ENCODE data around the gene RASAL2.

Gene RASAL2

DNA sequence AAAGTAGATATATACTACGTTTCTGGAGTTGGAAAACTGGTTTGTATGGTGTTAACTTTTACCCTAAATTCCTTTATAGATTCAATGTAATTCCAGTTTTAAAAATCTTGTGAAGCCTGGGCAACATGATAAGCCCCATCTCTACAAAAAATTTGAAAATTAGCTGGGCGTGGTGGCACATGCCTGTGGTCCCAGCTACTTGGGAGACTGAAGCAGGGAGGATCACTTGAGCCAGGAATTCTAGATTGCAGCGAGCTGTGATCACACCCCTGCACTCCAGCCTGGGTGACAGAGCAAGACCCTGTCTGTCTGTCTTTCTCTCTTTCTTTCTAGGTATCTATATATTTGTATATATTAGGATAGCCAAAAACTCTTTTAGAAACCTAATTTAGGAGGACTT lies 260.9 kb downstream of the RASAL2 start:
- Histone ChIP-seq H3K4me1 (ENCODE audit: control insufficient read depth, insufficient read depth, low read length) (no peaks in the 10 kb centered on the region), H3K4me3 (ENCODE audit: low read length) (no peak overlapping the region), H3K27me3 (ENCODE audit: control insufficient read depth, insufficient read depth, low read length) (no peaks in the 10 kb centered on the region)

DNA sequence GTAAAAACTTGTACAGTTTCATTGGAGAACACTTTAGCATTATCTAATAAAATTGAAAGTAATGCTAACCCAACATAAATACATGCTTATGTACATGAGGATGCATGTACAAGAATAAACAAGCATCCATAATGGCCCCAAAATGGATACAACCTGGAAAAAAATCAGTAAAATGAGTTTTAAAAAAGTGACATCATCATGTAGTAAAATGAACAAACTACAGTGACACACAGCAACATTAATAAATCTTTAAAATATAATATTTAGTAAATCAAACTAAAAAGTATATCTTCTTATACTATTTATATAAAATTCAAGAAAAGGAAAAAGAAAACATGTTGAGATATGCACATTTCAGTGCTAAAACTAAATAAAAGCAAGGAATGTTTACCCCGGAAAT lies 262.4 kb downstream of the RASAL2 start:
- H3K4me1 ChIP-seq (ENCODE audit: control insufficient read depth, insufficient read depth, low read length), result no peaks in the 10 kb centered on the region
- no peaks in the 10 kb centered on the region for H3K36me3 ChIP-seq (ENCODE audit: control insufficient read depth, insufficient read depth, low read length)
- H3K27ac ChIP-seq (ENCODE audit: low read depth, low read length), result no peak overlapping the region
- no peak overlapping the region for H3K9ac ChIP-seq (ENCODE audit: low read length)
- no peak overlapping the region for H3K4me3 ChIP-seq (ENCODE audit: low read length)
- no peaks in the 10 kb centered on the region for H3K27me3 ChIP-seq (ENCODE audit: control insufficient read depth, insufficient read depth, low read length)

More for the DNA sequence above, 260.9 kb downstream of the RASAL2 start:
- H3K27ac ChIP-seq (ENCODE audit: low read depth, low read length), result no peak overlapping the region
- H3K9ac ChIP-seq (ENCODE audit: low read length), result no peak overlapping the region
- H3K36me3 ChIP-seq (ENCODE audit: control insufficient read depth, insufficient read depth, low read length), result no peaks in the 10 kb centered on the region

DNA sequence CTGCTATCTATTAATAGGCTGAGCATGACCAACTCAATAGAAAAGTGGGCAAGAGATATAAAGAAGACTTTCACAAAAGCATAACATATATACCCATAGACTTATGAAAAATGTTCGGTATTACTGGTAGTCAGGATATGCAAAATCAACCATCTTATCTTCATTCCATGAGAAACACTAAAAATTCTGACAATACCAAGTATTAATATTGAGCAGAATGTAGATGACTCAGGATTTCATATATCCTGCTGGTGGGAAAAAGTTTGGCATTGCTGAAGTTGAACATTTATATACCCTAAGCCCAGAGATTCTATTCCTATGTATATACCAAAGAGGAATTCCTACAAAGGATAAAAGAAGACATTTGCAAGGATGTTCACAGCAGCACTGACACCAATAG lies 264.6 kb downstream of the RASAL2 start:
- no peak overlapping the region for H3K9ac ChIP-seq (ENCODE audit: low read length)
- H3K4me1 ChIP-seq (ENCODE audit: control insufficient read depth, insufficient read depth, low read length), result no peaks in the 10 kb centered on the region
- H3K4me3 ChIP-seq (ENCODE audit: low read length), result no peak overlapping the region
- no peaks in the 10 kb centered on the region for H3K36me3 ChIP-seq (ENCODE audit: control insufficient read depth, insufficient read depth, low read length)
- H3K27ac ChIP-seq (ENCODE audit: low read depth, low read length), result no peak overlapping the region
- H3K27me3 ChIP-seq (ENCODE audit: control insufficient read depth, insufficient read depth, low read length), result no peaks in the 10 kb centered on the region

DNA sequence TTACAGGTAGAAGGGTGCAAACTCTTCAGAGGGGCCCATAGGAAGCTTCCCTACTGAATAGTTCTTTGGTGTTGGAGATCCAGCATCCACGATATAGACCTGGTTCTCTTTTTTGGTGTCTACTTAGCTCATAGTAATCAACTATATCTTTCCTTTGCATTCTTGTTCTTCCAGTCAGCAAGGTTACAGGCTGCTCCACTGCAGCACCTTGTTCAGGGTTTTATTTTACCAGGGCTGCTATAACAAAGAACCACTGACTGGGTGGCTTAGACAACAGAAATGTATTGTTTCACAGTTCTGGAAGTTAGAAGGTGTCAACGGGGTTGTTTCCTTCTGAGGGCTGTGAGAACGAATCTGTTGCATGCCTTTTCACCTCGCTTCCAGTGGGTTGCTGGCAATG lies 266.5 kb downstream of the RASAL2 start:
- Histone ChIP-seq H3K4me3 (ENCODE audit: low read length) (no peak overlapping the region), H3K27me3 (ENCODE audit: control insufficient read depth, insufficient read depth, low read length) (no peaks in the 10 kb centered on the region), H3K9ac (ENCODE audit: low read length) (no peak overlapping the region), H3K27ac (ENCODE audit: low read depth, low read length) (no peak overlapping the region), H3K36me3 (ENCODE audit: control insufficient read depth, insufficient read depth, low read length) (no peaks in the 10 kb centered on the region), H3K4me1 (ENCODE audit: control insufficient read depth, insufficient read depth, low read length) (no peaks in the 10 kb centered on the region)

DNA sequence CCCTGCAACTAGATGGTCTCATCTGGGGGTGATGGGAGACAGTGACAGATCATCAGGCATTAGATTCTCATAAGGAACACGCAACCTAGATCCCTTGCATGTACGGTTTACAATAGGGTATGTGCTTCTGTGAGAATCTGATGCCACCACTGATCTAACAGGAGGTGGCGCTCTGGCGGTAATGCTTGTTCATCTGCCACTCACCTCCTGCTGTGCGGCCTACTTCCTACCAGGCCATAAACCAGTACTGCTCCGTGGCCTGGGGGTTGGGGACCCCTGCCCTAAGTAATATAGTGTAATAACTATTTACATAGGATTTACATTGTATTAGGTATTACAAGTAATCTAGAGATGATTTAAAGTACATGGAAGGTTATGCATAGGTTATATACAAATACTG lies 267.9 kb downstream of the RASAL2 start:
- Histone ChIP-seq H3K27ac (ENCODE audit: low read depth, low read length) (no peak overlapping the region), H3K36me3 (ENCODE audit: control insufficient read depth, insufficient read depth, low read length) (no peaks in the 10 kb centered on the region), H3K4me3 (ENCODE audit: low read length) (no peak overlapping the region), H3K27me3 (ENCODE audit: control insufficient read depth, insufficient read depth, low read length) (no peaks in the 10 kb centered on the region), H3K9ac (ENCODE audit: low read length) (no peak overlapping the region), H3K4me1 (ENCODE audit: control insufficient read depth, insufficient read depth, low read length) (no peaks in the 10 kb centered on the region)

DNA sequence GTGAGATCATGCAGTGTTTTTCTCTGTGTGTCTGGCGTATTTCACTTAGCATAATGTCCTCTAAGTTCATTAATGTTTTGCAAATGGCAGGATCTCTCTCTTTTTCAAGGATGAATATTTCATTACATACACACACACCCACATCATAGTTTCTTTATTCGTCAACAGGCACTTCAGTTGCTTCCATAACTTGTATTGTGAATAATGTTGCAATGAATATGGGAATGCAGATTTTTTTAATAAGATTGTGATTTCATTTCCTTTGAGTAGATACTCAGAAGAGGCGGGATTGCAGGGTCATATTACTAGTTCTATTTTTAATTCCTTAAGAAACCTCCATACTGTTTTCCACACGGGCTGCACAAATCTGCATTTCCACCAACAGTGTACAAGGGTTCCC lies 268.8 kb downstream of the RASAL2 start:
- no peak overlapping the region for H3K9ac ChIP-seq (ENCODE audit: low read length)
- no peak overlapping the region for H3K4me3 ChIP-seq (ENCODE audit: low read length)
- no peaks in the 10 kb centered on the region for H3K36me3 ChIP-seq (ENCODE audit: control insufficient read depth, insufficient read depth, low read length)
- H3K27ac ChIP-seq (ENCODE audit: low read depth, low read length), result no peak overlapping the region
- H3K4me1 ChIP-seq (ENCODE audit: control insufficient read depth, insufficient read depth, low read length), result no peaks in the 10 kb centered on the region
- H3K27me3 ChIP-seq (ENCODE audit: control insufficient read depth, insufficient read depth, low read length), result no peaks in the 10 kb centered on the region

DNA sequence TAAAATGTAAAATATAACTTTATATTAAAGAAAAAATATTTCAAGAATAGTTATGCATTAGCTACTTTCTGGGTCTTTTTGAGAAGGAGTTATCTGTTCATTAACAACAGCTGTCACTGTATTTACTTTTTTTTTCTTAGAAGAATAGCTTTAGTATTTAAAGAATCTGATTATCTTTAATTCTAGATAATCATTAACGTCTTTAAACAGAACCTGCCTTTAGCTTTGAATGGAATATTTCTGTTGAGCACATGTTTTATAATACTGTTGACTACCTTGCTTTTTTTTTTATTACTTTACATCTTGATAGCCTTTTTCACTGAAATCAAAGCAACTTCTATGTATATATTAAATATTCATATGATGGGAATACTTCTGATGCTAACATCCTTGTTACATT lies 270.9 kb downstream of the RASAL2 start:
- no peak overlapping the region for H3K4me3 ChIP-seq (ENCODE audit: low read length)
- no peak overlapping the region for H3K9ac ChIP-seq (ENCODE audit: low read length)
- no peak overlapping the region for H3K27ac ChIP-seq (ENCODE audit: low read depth, low read length)
- no peaks in the 10 kb centered on the region for H3K27me3 ChIP-seq (ENCODE audit: control insufficient read depth, insufficient read depth, low read length)
- H3K36me3 ChIP-seq (ENCODE audit: control insufficient read depth, insufficient read depth, low read length), result no peaks in the 10 kb centered on the region
- no peaks in the 10 kb centered on the region for H3K4me1 ChIP-seq (ENCODE audit: control insufficient read depth, insufficient read depth, low read length)

DNA sequence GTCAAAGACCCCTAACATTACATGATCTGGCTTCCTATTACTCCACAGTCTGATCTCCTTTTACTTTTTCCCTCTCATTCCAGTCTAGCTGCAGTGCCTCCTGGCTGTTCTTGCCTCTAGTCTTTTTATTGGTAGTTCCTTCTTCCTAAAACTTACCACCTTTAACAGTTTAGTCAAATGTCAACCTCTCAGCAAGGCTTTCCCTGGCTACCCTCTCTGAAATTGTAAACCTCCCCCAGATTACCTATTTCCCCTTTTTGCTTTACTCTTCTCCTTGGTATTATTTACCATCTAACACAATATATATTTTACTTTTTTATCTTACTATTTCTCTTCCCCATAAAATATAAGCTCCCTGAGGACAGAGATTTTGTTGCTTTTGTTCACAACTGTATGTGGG lies 273.2 kb downstream of the RASAL2 start:
- Histone ChIP-seq H3K36me3 (ENCODE audit: control insufficient read depth, insufficient read depth, low read length) (no peaks in the 10 kb centered on the region), H3K27me3 (ENCODE audit: control insufficient read depth, insufficient read depth, low read length) (no peaks in the 10 kb centered on the region), H3K4me1 (ENCODE audit: control insufficient read depth, insufficient read depth, low read length) (peaks cover 4% of the 10 kb centered on the region), H3K9ac (ENCODE audit: low read length) (no peak overlapping the region), H3K4me3 (ENCODE audit: low read length) (no peak overlapping the region), H3K27ac (ENCODE audit: low read depth, low read length) (no peak overlapping the region)

DNA sequence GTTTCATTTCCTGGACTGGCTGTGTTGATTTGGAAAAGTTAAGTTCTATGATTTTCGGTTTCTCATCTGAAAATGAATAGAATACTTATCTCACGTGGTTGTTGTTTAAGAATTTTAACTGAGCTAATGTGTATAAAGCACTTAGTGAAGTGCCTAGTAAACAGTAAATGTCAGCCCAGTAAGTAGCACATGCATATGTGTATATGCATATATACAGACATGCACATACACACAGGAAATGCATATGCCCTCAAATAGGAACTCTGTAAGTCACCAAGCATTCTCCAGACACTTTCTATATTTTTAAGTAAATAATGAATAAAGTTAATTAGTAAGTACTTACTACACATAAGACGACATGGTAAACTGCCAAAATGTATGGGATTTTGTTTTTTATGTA lies 274.3 kb downstream of the RASAL2 start:
- H3K4me1 ChIP-seq (ENCODE audit: control insufficient read depth, insufficient read depth, low read length), result peaks cover 5% of the 10 kb centered on the region
- no peak overlapping the region for H3K4me3 ChIP-seq (ENCODE audit: low read length)
- H3K9ac ChIP-seq (ENCODE audit: low read length), result no peak overlapping the region
- no peaks in the 10 kb centered on the region for H3K27me3 ChIP-seq (ENCODE audit: control insufficient read depth, insufficient read depth, low read length)
- H3K36me3 ChIP-seq (ENCODE audit: control insufficient read depth, insufficient read depth, low read length), result no peaks in the 10 kb centered on the region
- no peak overlapping the region for H3K27ac ChIP-seq (ENCODE audit: low read depth, low read length)

DNA sequence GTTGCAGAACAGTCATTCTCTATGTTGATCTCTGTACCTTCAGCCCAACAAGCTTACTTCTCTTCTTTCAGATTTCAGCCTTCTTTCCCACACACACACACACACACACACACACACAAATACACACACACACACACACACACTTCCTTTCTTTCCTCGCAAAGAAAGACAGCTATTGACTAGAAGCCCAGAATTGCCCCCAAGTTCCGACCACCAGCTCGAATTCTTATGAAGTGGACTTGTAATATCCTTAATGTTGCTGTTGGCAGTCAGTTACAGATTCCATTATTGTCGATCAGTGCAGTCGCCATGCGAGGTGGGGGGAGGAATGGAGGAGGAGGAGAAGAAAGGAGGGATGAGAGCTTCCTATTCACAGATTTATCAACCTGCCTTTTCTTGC lies 277.3 kb downstream of the RASAL2 start:
- Histone ChIP-seq H3K27ac (ENCODE audit: low read depth, low read length) (no peak overlapping the region), H3K9ac (ENCODE audit: low read length) (no peak overlapping the region)

DNA sequence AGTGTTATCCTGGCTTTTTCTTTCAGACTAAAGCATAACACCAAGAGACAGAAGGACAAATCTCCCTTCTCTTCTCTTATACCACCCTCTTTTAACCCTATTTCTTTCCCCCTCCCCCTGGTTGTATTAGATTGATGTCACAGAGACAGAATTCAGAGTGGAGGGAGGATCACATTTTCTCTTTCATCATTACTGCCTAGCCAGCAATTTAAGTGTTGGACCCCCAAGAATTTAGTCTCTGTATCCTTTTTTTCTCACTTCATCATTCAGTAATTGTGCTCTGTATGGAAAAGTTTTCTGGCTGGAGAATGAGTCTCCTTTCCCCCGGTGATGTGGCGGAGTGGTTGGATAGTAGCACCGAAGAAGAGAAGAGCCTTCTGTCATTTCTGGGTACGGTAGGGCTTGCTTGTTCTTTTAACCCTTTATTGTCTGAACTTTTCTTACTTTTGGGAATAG lies 278.1 kb downstream of the RASAL2 start:
- Histone ChIP-seq H3K36me3 (ENCODE audit: control insufficient read depth, insufficient read depth, low read length) (no peaks in the 10 kb centered on the region), H3K27ac (ENCODE audit: low read depth, low read length) (no peak overlapping the region), H3K9ac (ENCODE audit: low read length) (no peak overlapping the region), H3K4me3 (ENCODE audit: low read length) (peak overlapping the region; percentile 48), H3K27me3 (ENCODE audit: control insufficient read depth, insufficient read depth, low read length) (no peaks in the 10 kb centered on the region), H3K4me1 (ENCODE audit: control insufficient read depth, insufficient read depth, low read length) (peaks cover 5% of the 10 kb centered on the region)

More for the DNA sequence above, 277.3 kb downstream of the RASAL2 start:
- Histone ChIP-seq H3K36me3 (ENCODE audit: control insufficient read depth, insufficient read depth, low read length) (no peaks in the 10 kb centered on the region), H3K4me3 (ENCODE audit: low read length) (peak overlapping the region; percentile 48), H3K27me3 (ENCODE audit: control insufficient read depth, insufficient read depth, low read length) (no peaks in the 10 kb centered on the region), H3K4me1 (ENCODE audit: control insufficient read depth, insufficient read depth, low read length) (peaks cover 5% of the 10 kb centered on the region)

DNA sequence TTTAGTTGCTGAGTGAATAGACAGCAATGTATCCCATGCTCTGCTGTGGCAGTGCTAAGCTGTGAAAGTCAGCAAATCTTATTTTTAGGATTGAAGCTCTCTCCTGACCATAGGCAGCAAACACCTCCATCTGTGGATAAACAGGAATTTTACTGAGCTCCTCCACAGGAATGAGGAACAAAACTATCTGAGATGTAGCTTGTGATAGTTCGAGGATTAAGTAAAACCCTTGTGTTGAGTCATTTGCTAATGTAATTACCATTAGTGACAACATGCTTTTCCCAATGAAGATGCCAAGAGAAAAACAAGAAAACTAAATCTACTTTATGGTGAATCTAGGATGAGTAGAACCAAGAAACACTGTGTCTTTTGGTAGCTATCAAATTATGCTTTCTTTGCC lies 280.1 kb downstream of the RASAL2 start:
- Histone ChIP-seq H3K4me1 (ENCODE audit: control insufficient read depth, insufficient read depth, low read length) (peaks cover 5% of the 10 kb centered on the region), H3K9ac (ENCODE audit: low read length) (no peak overlapping the region), H3K4me3 (ENCODE audit: low read length) (no peak overlapping the region), H3K27ac (ENCODE audit: low read depth, low read length) (no peak overlapping the region), H3K36me3 (ENCODE audit: control insufficient read depth, insufficient read depth, low read length) (no peaks in the 10 kb centered on the region), H3K27me3 (ENCODE audit: control insufficient read depth, insufficient read depth, low read length) (no peaks in the 10 kb centered on the region)

DNA sequence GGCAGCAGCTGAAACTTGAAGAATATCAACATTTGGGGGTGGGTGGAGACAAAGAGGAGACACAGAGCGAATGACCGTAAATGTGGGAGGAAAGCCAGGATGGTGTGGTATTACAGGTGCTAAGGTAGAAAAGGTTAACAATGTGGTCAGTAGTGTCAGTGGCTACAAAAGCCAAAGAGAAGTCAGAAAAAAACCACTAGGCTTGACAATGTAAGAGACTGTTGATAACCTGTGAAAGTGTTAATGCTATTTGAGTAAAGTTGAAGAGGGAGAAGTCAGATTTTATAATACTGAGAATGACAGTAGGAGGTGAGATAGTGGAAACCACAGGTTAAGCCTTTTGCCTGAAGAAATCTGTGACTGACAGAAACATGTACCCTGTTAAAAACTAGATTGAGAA lies 282.1 kb downstream of the RASAL2 start:
- Histone ChIP-seq H3K27me3 (ENCODE audit: control insufficient read depth, insufficient read depth, low read length) (no peaks in the 10 kb centered on the region), H3K4me3 (ENCODE audit: low read length) (no peak overlapping the region), H3K4me1 (ENCODE audit: control insufficient read depth, insufficient read depth, low read length) (peaks cover 5% of the 10 kb centered on the region), H3K9ac (ENCODE audit: low read length) (no peak overlapping the region), H3K27ac (ENCODE audit: low read depth, low read length) (no peak overlapping the region), H3K36me3 (ENCODE audit: control insufficient read depth, insufficient read depth, low read length) (no peaks in the 10 kb centered on the region)
